Left forelimb (tissue), 1 donor: ENCODE data around the gene RBBP6.
"Not testable (repeated sequence)": the region's sequence is repeated elsewhere in the genome, so short reads cannot be mapped to it uniquely, and the experiment has no call there.

Source experiments
- DNase-seq: peaks from one replicate; pipeline ENCODE4 v3.0.0-alpha.2; 2018; ENCODE audit warnings: low spot score

RBBP6 gene

DNA sequence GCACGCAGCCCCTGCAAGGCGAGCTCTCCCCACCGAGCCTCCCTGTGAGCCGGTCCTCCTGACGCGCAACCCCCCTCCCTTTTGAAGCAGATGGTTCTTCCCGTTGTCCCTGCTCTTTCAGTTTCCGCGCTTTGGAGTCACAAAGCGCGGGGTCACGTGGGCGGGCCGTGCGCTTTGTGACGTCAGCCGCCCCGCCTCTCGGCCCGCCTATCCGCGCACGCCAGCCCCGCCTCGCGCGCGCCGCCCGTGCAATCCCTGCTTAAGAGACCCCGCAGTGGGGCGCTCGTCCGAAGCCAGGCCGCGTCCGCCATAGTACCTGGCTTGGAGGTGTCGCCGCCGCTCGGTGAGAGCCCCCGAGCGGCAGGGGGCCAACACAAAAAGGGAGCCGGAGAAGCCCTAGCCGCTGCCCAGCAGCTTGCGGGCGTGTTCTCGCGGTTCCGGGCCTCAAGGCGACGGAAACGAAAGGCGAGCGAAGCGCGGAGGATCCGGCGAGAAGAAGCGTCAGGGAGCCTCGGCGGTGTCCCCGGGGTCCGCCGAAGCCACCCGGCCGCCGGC, at the start of gene RBBP6:
Gene RBBP6 (plus strand): TSS at position 272 of the 555 bp plus-strand sequence. CDS start 1,061 bp downstream, outside the sequence.
- DNase-seq, result peak; percentile 97

- DNase-seq, result no peak
Measured at GRCh38 chr16:24490866-24491265, 48.5 kb upstream of the RBBP6 start.

GRCh38 chr16:24491731-24492130, 47.6 kb upstream of the RBBP6 start:
- DNase-seq, result no peak

DNA sequence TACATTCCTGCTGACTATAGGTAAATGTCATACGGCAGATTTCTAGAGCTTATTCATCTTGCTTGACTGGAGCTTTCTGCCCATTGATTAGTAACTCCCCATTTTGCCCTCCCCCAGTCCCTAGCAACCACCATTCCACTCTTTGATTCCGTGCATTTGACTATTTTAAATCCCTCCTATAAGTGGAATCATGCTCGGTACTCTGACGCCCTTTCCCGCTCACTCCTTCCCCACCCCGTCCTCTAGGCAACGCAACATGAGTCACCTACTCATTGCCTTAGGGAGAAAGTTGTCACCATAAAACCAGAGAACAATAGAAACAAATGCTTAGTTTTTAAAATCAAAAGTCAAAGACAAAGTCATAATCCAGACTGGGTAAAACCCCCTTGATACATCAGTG, 45.5 kb upstream of the RBBP6 start:
- no peak for DNase-seq

DNA sequence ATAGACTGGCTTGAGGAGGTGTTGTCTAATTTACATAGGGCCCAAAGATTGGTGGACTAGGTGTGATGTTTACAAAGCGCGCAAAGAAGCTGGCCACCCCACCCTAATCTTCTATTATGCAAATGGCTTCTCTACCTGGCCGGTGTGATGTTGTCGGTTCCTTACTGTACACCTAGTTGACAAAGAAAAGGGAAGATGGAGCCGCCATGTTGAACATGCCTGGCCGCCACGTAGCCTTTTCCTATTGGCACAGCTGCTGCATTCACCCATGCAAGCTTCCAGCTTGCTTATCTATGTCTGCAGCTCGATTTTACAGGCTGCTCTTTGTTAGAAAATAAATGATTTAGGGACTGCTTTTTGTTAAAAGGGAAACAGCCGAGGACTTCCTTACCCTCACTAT, 44.2 kb upstream of the RBBP6 start:
- not testable (repeated sequence) for DNase-seq

DNA sequence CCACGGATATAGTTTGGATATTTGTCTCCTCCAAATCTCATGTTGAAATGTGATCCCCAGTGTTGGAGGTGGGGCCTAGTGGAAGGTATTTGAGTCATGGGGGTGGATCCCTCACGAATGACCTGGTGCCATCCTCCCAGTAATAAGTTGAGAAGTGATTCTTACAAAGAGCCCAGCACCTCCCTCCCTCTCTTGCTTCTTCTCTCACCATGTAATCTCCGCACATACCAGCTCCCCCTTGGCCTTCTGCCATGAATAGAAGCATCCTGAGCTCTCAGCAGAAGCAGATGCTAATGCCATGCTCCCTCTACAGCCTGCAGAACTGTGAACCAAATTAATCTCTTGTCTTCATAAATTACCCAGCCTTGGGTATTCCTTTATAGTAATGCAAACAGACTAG, 41.9 kb upstream of the RBBP6 start:
- no peak for DNase-seq

- no peak for DNase-seq
Measured at GRCh38 chr16:24499193-24499814, 40.1 kb upstream of the RBBP6 start.

DNA sequence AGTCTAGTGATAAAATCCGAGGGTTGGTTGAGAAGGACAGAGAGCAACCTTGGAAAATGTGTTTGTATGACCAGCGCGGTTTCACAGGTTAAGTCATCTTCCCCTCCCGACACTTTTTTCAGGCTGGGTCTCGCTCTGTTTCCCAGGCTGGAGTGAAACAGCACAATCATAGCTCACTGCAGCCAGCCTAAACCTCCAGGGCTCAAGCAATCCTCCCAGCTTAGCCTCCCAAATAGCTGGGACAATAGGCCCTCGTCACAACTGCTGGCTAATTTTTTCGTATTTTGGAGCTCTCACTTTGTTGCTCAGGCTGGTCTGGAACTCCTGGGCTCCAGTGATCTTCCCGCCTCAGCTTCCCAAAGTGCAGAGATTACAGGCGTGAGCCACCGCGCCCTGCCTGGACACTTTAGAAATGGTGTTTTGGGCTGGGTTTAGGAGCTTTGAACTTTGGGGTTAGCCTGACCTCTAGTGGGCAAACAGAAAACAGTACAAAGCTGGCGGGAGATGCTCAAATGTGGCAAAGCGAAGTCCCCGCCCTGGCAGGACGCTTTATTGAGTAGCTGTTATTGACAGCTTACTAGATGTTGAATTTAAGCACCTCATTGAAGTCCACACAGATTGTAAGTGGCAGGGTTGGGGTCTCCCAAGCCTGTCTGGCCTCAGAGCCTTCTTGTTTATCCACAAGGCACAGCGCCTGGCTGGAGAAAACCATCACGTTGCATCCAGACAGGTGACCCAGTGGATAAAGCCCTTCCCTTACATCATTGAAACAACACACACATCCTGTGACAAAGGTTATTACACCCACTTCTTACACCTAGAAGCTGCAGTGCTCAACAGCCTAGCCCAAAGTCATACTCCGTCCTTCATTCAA, 34.7 kb upstream of the RBBP6 start:
- DNase-seq, result no peak

DNA sequence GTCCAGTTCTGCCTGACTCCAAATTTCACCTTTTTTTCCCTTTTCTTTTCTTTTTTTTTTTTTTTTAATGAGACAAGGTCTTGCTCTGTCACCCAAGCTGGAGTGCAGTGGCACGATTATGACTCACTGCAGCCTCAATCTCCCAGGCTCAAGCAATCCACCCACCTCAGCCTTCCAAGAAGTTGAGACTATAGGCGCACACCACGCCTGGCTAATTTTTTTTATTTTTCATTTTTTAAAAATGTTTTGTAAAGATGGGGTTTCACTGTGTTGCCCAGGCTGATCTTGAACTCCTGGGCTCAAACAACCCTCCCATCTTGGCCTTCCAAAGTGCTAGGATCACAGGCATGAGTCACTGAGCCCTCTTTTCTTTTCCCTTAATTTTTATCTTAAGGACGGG, 33.4 kb upstream of the RBBP6 start:
- DNase-seq, result no peak

- DNase-seq, result no peak
Measured at GRCh38 chr16:24507959-24508480, 31.3 kb upstream of the RBBP6 start.

DNA sequence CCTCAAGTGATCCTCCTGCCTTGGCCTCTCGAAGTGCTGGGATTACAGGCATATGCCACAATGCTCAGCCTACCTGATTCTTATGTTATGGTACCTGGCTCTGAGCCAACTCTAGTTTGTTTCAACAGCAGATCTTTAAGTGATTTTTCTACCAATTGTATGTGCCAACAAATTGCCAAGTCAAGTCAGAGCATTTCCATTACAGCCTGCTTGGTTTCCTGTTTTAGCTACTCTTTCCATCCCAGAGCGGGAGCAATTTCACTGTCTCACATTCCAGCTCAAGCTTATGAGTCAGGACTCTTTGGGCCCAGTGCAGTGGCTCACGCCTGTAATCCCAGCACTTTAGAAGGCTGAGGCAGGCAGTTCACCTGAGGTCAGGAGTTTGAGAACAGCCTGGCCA, 30.8 kb upstream of the RBBP6 start:
- no peak for DNase-seq

- DNase-seq, result no peak
Measured at GRCh38 chr16:24509536-24509935, 29.8 kb upstream of the RBBP6 start.

DNA sequence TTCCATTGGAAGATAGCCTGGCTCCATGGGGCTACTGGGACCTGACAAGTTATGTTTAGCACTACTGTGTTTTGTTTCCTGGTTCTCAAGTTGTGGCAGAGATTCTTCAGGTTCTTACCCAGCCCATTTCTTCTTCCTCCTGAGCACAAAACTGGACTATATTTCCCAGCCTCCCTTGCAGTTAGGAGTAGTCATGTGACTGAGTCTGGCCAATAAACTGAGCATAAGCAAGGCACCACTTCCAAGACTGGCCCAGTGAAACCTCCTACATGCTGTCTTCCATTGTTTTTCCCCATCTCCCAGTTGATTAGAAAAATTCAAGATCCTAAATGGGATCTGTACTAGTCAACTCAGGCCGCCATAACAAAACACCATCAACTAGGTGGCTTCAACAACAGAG, 28.2 kb upstream of the RBBP6 start:
- DNase-seq, result no peak

DNA sequence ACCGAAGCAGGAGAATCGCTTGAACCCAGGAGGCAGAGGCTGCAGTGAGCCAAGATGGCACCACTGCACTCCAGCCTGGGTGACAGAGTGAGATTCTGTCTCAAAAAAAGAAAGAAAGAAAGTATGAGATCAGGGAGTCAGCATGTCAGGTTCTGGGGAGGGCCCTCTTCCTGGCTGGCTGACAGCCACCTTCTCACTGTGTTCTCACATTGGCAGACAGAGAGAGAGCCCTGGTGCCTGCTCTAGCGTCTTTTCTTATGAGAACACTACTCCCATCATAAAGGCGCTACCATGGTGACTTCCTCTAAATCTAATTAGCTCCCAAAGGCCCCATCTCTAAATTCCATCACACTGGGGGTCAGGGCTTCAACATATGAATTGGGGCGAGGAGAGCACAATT, 27.6 kb upstream of the RBBP6 start:
- no peak for DNase-seq

DNA sequence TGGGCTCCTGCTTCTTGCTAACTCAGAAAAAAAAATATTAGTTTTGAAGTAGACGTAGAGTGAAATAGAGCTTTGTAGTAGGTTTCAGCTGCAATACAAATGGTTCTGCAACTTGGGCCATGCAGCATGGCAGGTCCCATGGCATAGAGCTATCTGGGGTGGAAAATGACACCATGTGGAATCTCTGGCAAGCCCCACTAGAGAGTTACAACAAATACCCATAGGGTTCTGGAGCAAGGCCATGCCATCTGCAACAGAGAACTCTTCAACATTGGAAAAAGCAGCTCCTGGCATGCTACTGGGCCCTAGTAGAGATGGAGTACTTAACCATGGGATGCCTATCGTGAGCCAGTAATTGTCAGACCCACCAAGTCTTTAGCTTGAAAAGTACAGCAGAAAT, 25.3 kb upstream of the RBBP6 start:
- no peak for DNase-seq

DNA sequence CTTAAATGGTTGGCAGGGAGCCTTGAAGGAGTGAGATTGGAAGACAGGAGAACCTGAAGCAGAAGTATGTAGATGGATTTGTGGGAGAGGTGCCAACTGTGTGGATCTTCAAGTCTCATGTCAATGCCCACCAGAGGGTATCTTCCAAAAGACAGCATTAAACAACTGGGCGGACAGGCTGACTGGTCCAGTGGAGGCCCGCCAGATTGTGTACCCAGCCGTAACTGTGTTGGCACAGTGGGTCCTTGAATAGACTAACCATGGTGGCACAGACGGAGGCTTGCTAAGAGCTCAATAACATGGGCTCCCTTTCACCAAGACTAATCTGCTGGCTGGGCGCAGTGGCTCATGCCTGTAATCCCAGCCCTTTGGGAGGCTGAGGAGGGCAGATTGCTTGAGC, 24.2 kb upstream of the RBBP6 start:
- no peak for DNase-seq

DNA sequence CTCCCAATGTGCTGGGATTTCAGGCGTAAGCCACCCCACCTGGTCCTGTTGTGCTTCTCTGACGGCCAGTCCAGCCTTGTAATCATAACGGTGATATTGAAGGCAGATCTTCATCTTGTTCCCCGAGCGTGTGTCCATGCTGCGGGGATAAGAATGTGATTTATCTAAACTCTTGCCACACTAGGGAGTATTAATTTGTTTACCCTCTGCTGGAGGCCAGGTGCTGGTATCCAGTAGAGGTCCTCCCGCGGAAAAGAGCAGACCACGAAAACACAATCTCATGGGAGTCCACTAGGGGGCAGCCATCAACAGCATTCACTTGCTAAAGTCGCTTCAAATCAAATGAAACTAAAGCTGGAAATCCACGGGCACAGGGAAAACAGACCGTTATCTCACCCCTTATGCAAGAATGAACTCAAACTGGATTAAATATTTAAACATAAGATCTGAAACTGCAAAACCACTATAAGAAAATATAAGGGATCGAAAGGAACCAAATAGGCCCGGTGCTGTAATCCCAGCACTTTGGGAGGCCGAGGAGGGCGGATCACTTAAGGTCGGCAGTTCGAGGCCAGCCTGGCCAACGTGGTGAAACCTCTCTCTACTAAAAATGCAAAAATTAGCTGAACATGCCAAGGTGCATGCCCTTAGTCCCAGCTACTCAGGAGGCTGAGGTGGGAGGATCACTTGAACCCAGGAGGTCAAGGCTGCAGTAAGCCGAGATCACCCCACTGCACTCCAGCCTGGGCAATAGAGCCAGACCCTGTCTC, 22.3 kb upstream of the RBBP6 start:
- peak; percentile 80 for DNase-seq

- DNase-seq, result no peak
Measured at GRCh38 chr16:24518498-24518897, 20.9 kb upstream of the RBBP6 start.

DNA sequence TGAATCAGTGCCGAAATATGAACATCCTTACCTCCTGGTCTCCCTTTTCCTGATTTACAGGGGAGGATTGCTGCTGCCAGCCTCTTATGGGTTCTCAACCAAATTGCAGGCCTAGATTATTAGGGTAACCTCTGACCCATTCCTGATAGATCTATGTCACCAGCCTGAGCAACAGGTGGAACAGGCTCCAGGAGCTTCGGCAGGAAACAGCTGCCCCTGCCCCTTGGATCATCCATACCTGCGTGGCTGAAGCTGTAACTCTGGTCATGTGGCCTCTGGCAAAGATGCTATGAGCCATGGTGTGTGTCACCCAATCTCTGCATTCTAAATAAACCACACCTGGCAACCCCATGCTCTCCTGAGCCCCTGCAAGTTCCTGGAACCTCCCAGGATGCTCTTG, 18.4 kb upstream of the RBBP6 start:
- no peak for DNase-seq

- no peak for DNase-seq
Measured at GRCh38 chr16:24522751-24523150, 16.6 kb upstream of the RBBP6 start.

DNA sequence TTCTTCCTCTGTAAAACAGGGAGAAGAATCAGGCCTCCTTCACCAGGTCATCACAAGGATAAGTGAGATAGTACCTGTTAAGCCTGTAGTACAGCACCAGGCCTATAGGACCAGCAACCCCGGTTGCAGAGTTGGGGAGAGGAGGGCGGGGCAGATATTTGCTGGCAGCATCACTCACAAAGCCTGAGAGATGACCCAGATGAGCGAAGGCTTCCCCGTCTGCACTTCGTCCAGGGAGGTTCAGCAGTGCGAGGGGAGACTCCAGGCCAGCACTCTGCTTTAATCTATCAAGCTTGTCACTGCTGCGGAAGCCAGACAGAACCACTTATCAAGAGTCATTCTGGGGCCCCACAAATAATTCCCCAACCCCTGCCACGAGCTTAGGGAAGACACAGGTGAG, 15.8 kb upstream of the RBBP6 start:
- no peak for DNase-seq
